Inflammatory macrophage treated with lipopolysaccharide for 4 hours (primary cell): ENCODE results near the gene UCP2.

Experiments
- DNase-seq: peaks from one replicate; pipeline ENCODE4 v3.0.0-alpha.2; 2020

Gene UCP2

DNA sequence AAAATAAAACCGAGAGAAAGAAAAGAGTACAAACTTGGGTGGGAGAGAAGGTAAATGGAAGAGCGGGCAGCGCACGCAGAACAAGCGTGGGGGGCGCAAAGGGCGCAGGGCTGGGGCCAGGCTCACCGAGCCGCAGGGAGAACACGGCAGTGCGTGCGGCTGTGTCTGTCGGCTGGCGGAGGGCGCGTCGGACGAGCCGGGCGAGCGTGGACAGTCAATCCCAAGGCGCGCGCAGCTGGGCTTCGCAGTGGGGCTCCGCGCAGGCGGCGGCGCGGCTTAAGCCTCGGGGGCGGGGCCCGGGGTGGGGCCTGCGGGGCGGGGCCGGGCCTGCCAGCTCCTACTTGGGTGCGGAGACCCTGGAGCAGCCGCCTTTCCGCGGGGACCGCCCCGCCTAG, at the start of gene UCP2:
Gene UCP2 (minus strand): TSS at position 249 of the 395 bp plus-strand sequence. CDS start 4,465 bp downstream, outside the sequence.
- peak; percentile 82 for DNase-seq

DNA sequence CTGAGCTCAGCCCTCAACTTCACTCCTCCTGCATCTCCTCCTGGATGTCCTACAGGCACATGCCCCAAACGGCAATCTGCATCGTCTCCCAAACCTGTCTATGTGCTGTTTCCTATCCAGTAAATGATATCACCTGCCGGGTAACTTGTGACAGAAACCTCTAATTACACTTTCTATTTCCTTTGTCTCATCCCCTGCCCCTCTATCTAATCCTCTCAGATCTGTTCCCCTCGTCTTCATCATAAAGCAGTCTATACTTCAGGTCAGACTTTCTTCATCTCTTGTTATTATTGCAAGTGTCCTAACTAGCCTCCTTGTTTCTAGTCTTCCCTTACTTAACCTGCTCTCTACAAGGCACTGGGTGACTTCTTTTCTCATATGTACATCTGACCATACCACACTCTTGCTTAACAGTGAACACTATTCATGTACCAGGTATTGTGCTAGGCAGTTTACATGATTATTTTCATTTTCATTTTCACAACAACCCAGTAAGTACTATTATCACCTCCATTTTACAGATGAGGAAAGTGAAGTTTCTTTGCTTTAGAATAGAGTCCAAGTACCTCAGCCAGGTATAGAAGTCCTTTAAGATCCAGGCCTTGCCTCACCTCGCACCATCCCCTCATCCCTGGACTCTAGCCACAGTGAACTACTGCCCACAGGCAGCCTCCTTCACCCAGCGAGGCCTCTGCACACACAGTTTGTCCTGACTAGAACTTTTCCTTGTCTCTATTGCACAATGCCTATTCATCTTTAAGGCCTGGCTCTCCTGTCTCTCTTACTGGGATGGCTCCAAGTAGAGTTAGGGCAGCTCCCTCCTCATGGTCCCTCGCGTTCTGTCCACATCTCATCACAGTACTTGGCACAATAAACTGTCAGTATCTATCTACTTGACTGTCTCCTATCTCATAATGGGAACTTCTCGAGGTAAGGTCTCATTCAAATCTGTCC, 48.4 kb upstream of the UCP2 start:
- DNase-seq, result no peak

GRCh38 chr11:74025467-74026166, 43.0 kb upstream of the UCP2 start:
- DNase-seq, result peak; percentile 93

DNA sequence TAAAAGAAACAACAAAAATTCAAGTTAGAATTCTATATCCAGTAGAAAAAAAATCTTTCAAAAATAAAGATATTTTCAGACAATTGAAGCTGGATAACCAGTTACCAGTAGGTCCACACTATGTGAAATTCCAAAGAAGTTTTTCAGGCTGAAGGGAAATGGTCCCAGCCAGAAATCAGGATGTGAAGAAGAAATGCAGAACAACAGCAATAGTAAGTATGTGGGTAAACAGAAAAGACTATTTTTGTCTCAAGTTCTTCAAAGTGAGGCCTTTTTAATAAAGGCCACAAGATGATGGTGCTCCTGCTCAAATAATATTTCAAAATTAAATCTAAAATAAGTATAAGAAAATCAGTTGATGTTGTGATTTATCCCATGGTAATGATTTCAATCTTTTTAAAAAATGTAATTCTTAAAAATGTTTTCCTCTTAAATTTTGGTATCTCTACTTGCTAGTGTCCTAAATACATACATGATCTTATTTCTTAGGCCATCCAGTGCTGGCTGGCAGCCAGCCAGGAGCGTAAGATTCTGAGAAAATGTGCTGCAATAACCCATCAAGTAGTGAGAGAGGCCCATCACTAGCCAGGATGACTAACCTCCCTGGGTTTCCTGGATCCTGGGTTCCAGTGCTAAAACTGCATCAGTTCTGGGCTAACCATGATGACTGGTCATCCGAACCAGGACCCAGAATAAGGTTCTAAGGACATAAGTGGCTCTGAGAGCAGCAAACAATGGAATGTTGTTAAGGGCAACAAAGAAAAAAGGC, 41.8 kb upstream of the UCP2 start:
- peak; percentile 86 for DNase-seq

- peak; percentile 79 for DNase-seq
Observed at GRCh38 chr11:74023276-74023675, 40.6 kb upstream of the UCP2 start.

- DNase-seq, result peak; percentile 85
Observed at GRCh38 chr11:74022546-74022945, 39.9 kb upstream of the UCP2 start.

GRCh38 chr11:74021998-74022397, 39.4 kb upstream of the UCP2 start:
- no peak for DNase-seq

DNA sequence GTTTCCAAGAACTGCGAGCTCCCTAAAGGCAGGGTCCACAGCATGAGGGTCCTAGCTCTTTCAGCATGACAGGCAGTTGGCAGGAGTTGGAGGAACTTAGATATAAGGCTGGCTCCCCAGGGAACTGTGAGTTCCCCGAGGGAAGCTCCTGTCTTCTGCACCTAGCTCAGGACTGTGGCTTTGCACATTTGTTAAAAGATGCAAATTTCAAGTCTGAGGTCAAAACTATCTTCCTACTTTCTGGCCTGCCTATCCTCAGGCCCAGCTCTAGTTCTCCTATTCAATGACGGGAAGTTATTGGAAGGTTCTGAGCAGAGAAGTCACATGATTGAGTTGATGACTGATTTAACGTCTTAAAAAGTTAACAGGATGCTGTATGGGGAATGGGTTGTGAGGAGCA, 37.9 kb upstream of the UCP2 start:
- DNase-seq, result peak; percentile 86

DNA sequence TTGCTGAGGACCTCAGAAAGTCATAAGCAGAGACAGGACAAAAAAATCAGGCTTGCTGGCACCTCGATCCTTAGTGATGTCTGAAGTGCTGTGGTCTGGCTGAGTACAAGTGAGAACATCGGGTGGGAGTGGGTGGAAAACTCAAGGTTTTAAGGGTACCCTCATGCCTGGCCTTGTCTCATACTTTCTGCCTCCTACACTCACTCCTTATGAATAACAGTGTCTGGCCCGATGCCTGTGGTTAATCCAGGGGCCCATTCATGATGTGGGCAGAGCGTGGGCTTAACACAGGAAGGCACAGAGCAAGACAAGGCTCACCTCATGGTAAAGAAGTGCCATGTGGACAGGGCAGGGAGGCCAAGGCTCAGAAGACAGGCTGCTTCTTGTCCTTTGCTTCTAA, 37.2 kb upstream of the UCP2 start:
- DNase-seq, result peak; percentile 66

GRCh38 chr11:74019104-74019738, 36.6 kb upstream of the UCP2 start:
- peak; percentile 36 for DNase-seq

DNA sequence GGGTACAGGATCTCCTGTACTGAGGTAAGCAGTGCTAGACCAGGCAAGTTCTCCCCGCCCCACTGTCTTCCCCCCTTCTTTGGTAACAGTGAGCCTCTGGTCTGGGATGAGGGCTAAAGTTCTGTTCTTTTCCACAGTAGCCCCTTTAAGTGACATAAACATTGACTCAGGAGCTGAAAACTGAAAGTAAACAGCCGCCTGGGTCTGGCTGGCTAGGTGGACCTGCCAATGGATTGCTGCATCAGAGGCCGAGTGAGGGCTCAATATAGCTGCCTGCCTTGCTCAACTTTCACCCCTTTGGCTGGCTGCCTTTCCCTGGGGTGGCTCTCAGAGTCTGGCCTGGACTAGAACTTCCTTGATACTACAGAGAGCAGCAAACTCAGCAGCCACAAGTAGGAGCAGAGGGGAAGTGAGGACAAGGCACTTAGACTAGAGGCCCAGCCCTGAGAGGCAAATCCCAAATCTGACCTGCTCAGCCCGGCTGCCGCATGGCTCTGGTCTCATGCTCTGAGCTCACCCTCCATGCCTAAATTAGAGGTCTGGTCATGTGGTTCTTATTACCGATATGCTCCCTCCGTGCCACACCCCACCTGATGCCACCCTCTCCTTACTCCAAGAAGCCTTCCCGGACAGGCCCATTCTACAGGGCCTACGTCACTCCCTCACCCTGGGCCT, 35.8 kb upstream of the UCP2 start:
- peak; percentile 90 for DNase-seq

GRCh38 chr11:74017631-74018030, 35.0 kb upstream of the UCP2 start:
- DNase-seq, result no peak

- DNase-seq, result no peak
Observed at GRCh38 chr11:74015919-74016684, 33.5 kb upstream of the UCP2 start.

GRCh38 chr11:74014880-74015279, 32.2 kb upstream of the UCP2 start:
- DNase-seq, result no peak

DNA sequence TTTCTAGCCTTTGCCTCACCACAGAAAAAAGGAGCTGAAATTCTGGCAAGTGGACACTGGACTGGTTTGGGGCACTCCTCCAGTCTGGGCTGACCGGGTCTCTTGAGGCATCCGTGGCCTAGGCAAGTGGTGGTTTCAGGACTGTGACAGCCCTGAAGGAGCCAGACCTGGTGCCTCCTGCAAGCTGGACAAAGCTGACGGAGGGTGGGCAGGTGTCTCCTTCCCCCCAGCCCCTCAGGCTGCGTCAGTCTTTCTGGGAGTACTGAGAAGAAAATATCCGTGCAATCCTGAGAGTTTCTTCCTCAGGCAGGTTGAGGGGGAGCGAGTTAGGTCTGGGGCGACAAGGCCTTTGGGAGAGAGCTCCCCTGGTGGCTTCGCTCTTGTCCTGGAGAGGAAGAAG, 30.5 kb upstream of the UCP2 start:
- DNase-seq, result no peak

GRCh38 chr11:74012074-74012809, 29.6 kb upstream of the UCP2 start:
- no peak for DNase-seq

- peak; percentile 23 for DNase-seq
Observed at GRCh38 chr11:74011360-74012073, 28.9 kb upstream of the UCP2 start.

DNA sequence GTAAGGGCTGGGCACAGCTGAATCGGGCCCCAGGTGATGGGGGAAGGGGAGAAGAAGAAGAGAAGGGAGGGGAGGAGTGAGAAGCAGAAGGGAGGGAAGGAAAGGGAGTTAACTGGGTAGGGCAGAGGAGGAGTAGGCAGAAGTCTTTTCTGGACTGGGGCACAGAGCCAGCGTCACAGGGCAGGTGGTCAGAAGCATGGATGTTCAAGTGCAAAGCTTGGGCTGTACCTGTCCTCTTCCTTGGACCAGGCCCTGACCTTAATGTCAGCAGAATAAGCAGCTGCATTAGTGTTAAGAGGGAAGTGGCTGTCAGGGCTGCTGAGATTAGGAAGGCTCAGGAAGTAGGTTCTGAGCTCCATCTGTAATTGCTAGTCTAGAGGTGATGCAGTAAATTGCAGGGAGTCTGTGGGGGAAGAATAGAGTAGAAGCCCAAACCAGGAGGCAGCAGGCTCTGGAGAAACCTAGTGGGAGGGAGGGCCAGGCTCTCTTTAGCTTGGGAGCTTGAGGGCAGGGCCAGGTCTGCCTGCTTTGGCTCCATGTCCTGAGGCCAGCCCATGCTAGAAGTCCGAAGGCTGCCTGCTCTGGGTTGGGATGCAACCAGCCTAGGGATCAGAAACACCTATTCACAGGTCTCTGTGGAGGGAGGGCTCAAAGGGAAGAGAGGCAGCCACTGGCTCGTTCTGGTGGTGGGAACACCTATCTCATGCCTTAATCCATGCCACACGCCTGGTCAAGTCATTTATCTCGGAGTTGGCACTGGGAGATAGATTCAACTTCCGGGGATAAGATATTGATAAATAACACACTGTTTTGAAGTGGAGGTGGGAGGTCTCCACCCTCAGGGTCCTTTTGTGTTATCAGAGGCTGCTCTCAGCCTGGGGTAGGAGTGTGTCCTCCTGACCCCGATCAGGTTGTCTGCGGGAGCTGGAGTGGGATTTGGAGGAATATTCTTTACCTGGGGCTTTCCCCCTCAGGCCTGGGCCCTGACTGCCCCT, 28.0 kb upstream of the UCP2 start:
- no peak for DNase-seq
